C4-2B (cell line): ENCODE measurements around the gene PDHX.
A peak's percentile ranks its signal among the peaks of the same experiment; 100 is the strongest.

Source experiments
- H3K27ac ChIP-seq: fragments of 450-650 bp; 2 replicates; pipeline ENCODE4 v1.5.1; 2017
- ZFX ChIP-seq: fragments of 450-650 bp; IDR thresholded peaks from 2 replicates; pipeline ENCODE4 v1.6.1; 2017
- TF ChIP-seq, protein P1 (sequence below): fragments of 450-650 bp; conservative IDR thresholded peaks from 2 replicates; pipeline ENCODE4 v1.5.1; 2017; ENCODE audit warnings: mild to moderate bottlenecking

The PDHX gene

DNA sequence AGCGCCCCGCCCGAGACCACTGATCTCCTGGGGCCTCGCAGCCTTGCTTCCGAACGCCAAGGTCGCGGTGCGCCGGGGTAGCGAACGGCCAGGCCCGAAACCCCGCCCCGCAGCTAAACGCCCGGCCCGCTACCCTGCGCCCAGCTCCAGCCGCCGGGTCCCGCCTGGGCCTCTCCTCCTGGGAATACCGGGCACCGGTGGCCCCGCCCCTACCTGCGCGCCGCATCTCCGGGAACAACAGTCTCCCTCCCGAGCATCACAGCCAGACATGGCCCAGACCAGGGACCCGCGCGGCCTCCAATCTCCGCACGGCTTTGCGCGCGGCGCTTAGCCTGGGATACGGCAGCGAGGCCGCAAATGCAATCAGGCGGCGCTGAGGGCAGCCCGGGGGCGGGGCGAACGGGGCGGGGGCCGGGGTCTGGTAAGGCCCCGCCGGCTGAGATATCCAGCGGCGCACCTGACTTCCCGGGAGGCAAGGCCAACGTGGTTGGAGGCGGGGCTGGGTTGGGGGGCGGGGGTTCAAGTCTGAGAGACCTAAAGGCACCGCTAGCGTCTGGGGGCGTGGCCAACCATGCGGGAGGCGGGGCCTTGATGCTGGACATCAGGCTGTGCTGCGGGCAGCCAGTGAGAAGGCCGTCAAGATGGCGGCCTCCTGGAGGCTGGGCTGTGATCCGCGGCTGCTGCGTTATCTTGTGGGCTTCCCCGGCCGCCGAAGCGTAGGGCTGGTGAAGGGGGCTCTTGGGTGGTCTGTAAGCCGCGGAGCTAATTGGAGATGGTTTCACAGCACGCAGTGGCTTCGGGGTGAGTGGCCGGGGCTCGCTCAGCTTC, at the start of gene PDHX, which contains the start of gene APIP:
PDHX (plus strand) TSS at position 604 of the 828 bp plus-strand sequence; CDS start at position 642, 38 bp downstream.
APIP (minus strand) TSS at position 365 of the 828 bp plus-strand sequence; CDS start at position 270, 95 bp downstream.
- peak; percentile 79 for TF ChIP-seq ZFX
- TF ChIP-seq, protein P1, sequence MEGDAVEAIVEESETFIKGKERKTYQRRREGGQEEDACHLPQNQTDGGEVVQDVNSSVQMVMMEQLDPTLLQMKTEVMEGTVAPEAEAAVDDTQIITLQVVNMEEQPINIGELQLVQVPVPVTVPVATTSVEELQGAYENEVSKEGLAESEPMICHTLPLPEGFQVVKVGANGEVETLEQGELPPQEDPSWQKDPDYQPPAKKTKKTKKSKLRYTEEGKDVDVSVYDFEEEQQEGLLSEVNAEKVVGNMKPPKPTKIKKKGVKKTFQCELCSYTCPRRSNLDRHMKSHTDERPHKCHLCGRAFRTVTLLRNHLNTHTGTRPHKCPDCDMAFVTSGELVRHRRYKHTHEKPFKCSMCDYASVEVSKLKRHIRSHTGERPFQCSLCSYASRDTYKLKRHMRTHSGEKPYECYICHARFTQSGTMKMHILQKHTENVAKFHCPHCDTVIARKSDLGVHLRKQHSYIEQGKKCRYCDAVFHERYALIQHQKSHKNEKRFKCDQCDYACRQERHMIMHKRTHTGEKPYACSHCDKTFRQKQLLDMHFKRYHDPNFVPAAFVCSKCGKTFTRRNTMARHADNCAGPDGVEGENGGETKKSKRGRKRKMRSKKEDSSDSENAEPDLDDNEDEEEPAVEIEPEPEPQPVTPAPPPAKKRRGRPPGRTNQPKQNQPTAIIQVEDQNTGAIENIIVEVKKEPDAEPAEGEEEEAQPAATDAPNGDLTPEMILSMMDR, result no peak
- peak within 1 kb of the TSS; percentile 98 for H3K27ac ChIP-seq

DNA sequence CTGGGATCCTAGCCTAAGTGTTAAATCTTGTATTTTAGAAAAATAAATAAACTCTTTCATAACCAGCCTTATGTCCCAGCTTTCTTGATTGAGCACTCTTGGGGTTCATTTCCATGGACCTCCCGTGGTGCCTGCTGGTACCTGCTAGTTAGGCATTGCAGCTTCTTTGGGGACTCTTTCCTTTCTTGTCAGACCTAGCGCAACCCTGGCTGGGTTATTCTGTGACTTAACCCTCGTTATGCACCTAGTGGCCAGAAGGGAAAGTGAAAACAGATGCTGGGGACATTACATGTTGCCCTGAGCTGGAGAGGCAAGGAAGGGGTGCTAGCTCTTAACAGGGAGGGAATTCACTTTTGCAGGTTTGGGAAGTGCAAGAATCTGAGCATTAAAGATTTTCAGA, 47.0 kb upstream of the PDHX start:
- no peak overlapping the region for H3K27ac ChIP-seq
- no peak for TF ChIP-seq ZFX
- TF ChIP-seq, protein P1, result peak; percentile 30

DNA sequence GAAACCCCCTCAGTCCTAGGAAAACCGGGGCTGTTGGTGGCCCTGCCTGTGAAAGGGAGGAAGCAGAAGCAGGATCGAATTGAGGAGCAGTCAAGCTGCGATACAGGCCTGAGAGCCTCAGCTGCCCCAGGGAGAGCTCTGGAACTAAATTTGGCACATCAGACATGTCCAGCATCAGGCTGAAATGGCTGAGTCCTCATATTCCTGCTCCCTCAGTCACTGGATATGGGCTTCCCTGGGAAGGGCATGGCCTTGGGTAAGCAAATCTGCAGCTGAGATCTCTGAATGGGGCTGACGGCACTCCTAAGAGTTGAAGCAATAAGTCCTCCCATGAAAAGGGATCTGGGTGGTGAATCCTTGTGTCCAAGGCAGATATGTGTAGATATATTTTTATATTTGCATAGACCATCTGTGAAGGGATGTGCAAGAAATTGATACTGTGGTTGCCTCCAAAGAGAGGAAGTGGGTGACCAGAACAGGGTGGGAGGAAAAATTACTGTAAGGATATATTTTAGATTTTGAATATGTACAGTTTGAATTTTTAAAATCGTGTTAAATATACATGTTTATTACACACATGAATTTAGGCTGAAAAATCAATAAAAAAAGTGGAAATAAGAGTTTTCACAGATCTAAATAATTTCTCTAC, 45.7 kb upstream of the PDHX start:
- no peak overlapping the region for H3K27ac ChIP-seq
- no peak for TF ChIP-seq ZFX
- TF ChIP-seq, protein P1, result no peak

DNA sequence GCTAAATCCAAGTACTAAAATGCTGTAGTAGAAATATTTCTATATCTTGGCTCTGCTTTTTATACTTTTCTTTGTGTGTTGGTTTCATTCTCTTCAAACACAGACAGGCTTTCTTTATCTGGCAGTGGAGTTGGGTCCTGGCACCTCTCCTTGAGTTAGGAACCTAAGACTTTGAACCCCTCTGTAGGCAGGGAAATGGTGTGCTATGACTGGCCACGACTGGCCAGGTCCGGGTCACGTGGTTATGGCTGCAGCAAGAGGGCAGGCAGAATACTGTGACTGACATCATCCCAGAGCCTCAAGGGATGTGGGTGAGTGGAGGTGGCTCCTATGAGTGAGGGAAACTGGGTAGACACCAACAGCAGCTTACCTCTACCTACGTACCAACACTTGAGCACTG, 42.2 kb upstream of the PDHX start:
- H3K27ac ChIP-seq, result no peak overlapping the region
- TF ChIP-seq, protein P1, result no peak
- TF ChIP-seq ZFX, result no peak

DNA sequence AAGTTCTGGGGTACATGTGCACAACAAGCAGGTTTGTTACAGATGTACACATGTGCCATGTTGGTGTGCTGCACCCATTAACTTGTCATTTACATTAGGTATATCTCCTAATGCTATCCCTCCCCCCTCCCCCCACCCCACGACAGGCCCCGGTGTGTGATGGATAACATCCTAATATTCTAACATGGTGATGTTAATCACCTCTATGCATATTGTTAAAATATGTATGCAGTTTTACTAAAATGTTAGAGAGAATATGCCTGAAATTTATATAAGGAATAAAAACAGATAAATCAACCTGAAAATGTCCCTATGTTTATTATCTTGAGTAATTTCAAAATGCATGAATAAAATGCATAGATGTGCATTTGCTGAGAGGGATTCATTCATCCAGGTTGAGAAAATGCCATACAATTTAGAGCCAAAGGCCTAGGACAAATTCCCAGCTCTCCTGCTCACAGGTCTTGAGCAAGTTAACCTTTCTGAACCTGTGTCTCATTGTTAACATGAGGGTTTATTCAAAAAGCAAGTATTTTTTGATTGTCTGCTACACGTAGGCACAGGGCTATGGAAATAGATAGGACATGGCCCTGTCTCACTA, 38.9 kb upstream of the PDHX start:
- H3K27ac ChIP-seq, result no peak overlapping the region
- TF ChIP-seq, protein P1, result no peak
- TF ChIP-seq ZFX, result no peak

DNA sequence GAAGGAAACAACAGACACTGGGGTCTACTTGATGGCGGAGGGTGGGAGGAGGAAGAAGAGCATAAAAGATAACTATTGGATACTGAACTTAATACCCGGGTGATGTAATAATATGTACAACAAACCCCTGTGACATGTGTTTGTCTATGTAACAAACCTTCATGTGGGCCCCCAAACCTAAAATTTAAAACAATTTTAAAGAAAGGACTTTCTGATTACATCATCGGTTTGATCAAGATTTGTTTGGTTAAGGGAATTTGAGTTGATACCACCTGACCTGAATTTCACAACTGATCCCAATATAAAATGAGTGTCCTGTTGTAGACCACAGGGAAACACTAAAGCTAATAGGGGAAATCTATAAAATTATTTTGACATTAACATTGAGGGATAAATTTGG, 34.5 kb upstream of the PDHX start:
- TF ChIP-seq, protein P1, result no peak
- no peak for TF ChIP-seq ZFX
- H3K27ac ChIP-seq, result no peak overlapping the region

DNA sequence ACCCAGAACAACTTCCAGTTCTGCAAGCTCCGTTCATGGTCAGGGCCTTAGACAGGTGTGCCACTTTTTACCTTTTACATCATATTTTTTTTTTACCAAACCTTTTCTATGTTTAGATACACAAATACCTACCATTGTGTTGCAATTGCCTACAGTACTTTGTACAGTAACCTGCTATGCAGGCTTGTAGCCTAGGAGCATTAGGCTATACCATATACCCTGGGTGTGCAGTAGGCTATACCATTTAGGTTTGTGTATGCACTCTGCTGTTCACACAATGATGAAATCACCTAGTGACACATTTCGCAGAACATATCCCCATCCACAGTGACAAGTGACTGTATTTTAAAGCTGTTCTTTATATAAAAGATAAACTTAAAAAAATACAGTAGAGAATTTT, 29.8 kb upstream of the PDHX start:
- TF ChIP-seq ZFX, result no peak
- TF ChIP-seq, protein P1, result no peak

More for the DNA sequence above, 29.8 kb upstream of the PDHX start:
- H3K27ac ChIP-seq, result no peak overlapping the region
